GM12878 (cell line): ENCODE measurements around the gene TRAF2. TPM values are rescaled to one million over a fixed set of nuclear protein-coding genes. Genes with fewer than 3 reads are reported as not detected.

Source experiments
- ATAC-seq: fragments of 200-7000 bp; cut with Tn5 transposase; 3 replicates; pipeline ENCODE4 v1.9.1; 2020; ENCODE audit warnings: mild to moderate bottlenecking, moderate library complexity
- BruUV-seq: library from RNA; stranded (reverse); fragments of 400-500 nt; replicated peaks from 2 replicates; lab custom pipeline; 2021; lab: Mats Ljungman, UMichigan
- CTCF ChIA-PET: fragments of 300-600 bp; sonication (Branson Sonifier 250); formaldehyde crosslinking; extraction: SDS; loops from one replicate; lab custom pipeline; 2021; ENCODE audit warnings: inconsistent platforms; lab: Yijun Ruan, JAX
- POLR2A ChIA-PET: fragments of 350-600 bp; formaldehyde crosslinking; extraction: SDS; loops from one replicate; lab custom pipeline; 2021; ENCODE audit warnings: inconsistent platforms; lab: Charles Lee
- RAD21 ChIA-PET: fragments of 300-600 bp; sonication (Branson Sonifier 250); formaldehyde crosslinking; loops from one replicate; lab custom pipeline; 2023; ENCODE audit warnings: antibody characterized with exemption; ENCODE audit not compliant: unreplicated experiment; lab: Charles Lee
- SMC1A ChIA-PET: fragments of 300-600 bp; sonication (Branson Sonifier 250); formaldehyde crosslinking; loops from one replicate; lab custom pipeline; 2023; ENCODE audit not compliant: unreplicated experiment, uncharacterized antibody; lab: Charles Lee
- DNase-seq: peaks from one replicate; pipeline ENCODE4 v3.0.0-alpha.2; 2011; ENCODE audit warnings: low read depth, low spot score
- FAIRE-seq: peaks from 3 replicates; lab custom pipeline; 2011; peaks lifted over from hg19 to GRCh38; lab: Jason Lieb, UNC
- H2AFZ ChIP-seq: 2 replicates; pipeline ENCODE4 v1.6.0; 2011; ENCODE audit warnings: low read depth, low read length, control low read depth; ENCODE audit not compliant: control insufficient read depth
- H3K27ac ChIP-seq: 2 replicates; pipeline ENCODE4 v1.5.1; 2011; ENCODE audit warnings: control low read depth; ENCODE audit not compliant: control insufficient read depth, insufficient read depth
- H3K27me3 ChIP-seq, 2 experiments: replicated peaks in 1 of 2; 2 replicates each; pipeline versions ENCODE4 v1.6.0 to v1.6.1; 2011; ENCODE audit warnings: low read length in 1 of 2; ENCODE audit not compliant: control insufficient read depth in 2 of 2, insufficient read depth in 2 of 2
- H3K36me3 ChIP-seq, 2 experiments: 2 replicates each; pipeline ENCODE4 v1.5.1; 2011; ENCODE audit warnings: low read length in 1 of 2; ENCODE audit not compliant: control insufficient read depth in 2 of 2, insufficient read depth in 2 of 2
- H3K4me1 ChIP-seq: 2 replicates; pipeline ENCODE4 v1.6.1; 2011; ENCODE audit warnings: mild to moderate bottlenecking, low read length, moderate library complexity, mixed read lengths; ENCODE audit not compliant: control insufficient read depth, insufficient read depth
- H3K4me2 ChIP-seq: 2 replicates; pipeline ENCODE4 v1.6.0; 2011; ENCODE audit warnings: control low read depth; ENCODE audit not compliant: control insufficient read depth, insufficient read depth
- H3K4me3 ChIP-seq: fragments of 200-600 bp; sonication (generic); 2 replicates; pipeline ENCODE4 v1.5.1; 2016
- H3K79me2 ChIP-seq: 2 replicates; pipeline ENCODE4 v1.6.0; 2011; ENCODE audit warnings: low read length; ENCODE audit not compliant: control insufficient read depth, insufficient read depth
- H3K9ac ChIP-seq: 2 replicates; pipeline ENCODE4 v1.8.0; 2011; ENCODE audit warnings: low read length, control low read depth, mixed read lengths; ENCODE audit not compliant: control insufficient read depth, insufficient read depth
- H3K9me3 ChIP-seq: replicated peaks from 3 replicates; pipeline ENCODE4 v1.5.1; 2011; ENCODE audit warnings: mild to moderate bottlenecking, low read length; ENCODE audit not compliant: control insufficient read depth, insufficient read depth
- H4K20me1 ChIP-seq: 2 replicates; pipeline ENCODE4 v1.6.0; 2011; ENCODE audit not compliant: control insufficient read depth, insufficient read depth
- ATF7 ChIP-seq: fragments of 450-650 bp; IDR thresholded peaks from 2 replicates; pipeline ENCODE4 v1.6.1; 2016; ENCODE audit warnings: low read depth, mild to moderate bottlenecking
- CBFB ChIP-seq: IDR thresholded peaks from 2 replicates; pipeline ENCODE4 v1.6.1; 2016; ENCODE audit warnings: antibody characterized with exemption, low read depth
- CHD2 ChIP-seq: IDR thresholded peaks from 2 replicates; pipeline ENCODE4 v1.6.1; 2011; ENCODE audit warnings: low read depth, low read length, improper control_type of control experiment, borderline replicate concordance
- FOS ChIP-seq: IDR thresholded peaks from 3 replicates; pipeline ENCODE4 v1.6.1; 2011; ENCODE audit warnings: borderline replicate concordance; ENCODE audit not compliant: insufficient read length; ENCODE audit errors: extremely low read depth
- GATAD2B ChIP-seq: fragments of 450-650 bp; conservative IDR thresholded peaks from 2 replicates; pipeline ENCODE4 v1.6.1; 2017; ENCODE audit warnings: low read depth, mild to moderate bottlenecking, moderate library complexity
- HDGF ChIP-seq: fragments of 450-650 bp; IDR thresholded peaks from 2 replicates; pipeline ENCODE4 v1.6.1; 2016; ENCODE audit warnings: antibody characterized with exemption
- IRF4 ChIP-seq: IDR thresholded peaks from 2 replicates; pipeline ENCODE4 v1.6.1; 2011; ENCODE audit warnings: low read depth, low read length
- KDM1A ChIP-seq: fragments of 200-600 bp; sonication (generic); IDR thresholded peaks from 2 replicates; pipeline ENCODE4 v1.6.1; 2016; ENCODE audit warnings: borderline replicate concordance
- NR2F1 ChIP-seq: fragments of 450-650 bp; conservative IDR thresholded peaks from 2 replicates; pipeline ENCODE4 v1.6.1; 2017; ENCODE audit warnings: mild to moderate bottlenecking
- POLR2A ChIP-seq: IDR thresholded peaks from 2 replicates; pipeline ENCODE4 v1.6.1; 2011; ENCODE audit warnings: low read depth, mild to moderate bottlenecking, low read length
- POLR2AphosphoS2 ChIP-seq: IDR thresholded peaks from 2 replicates; pipeline ENCODE4 v1.6.1; 2011; ENCODE audit warnings: low read depth, mild to moderate bottlenecking, low read length, improper control_type of control experiment, moderate library complexity
- POU2F2 ChIP-seq: IDR thresholded peaks from 3 replicates; pipeline ENCODE4 v1.6.1; 2011; ENCODE audit warnings: low read depth, mild to moderate bottlenecking, low read length, borderline replicate concordance
- TARDBP ChIP-seq: IDR thresholded peaks from 2 replicates; pipeline ENCODE4 v1.6.1; 2016; ENCODE audit warnings: borderline replicate concordance
- TCF12 ChIP-seq: IDR thresholded peaks from 2 replicates; pipeline ENCODE4 v1.6.1; 2011; ENCODE audit warnings: low read depth, mild to moderate bottlenecking, low read length
- TCF7 ChIP-seq: IDR thresholded peaks from 2 replicates; pipeline ENCODE4 v1.6.1; 2014; ENCODE audit warnings: antibody characterized with exemption, borderline replicate concordance
- YBX1 ChIP-seq: fragments of 450-650 bp; IDR thresholded peaks from 2 replicates; pipeline ENCODE4 v1.6.1; 2016; ENCODE audit warnings: antibody characterized with exemption
- WGBS: methylation state at CpG from one replicate; pipeline ENCODE4 v1.1.6; 2016; ENCODE audit warnings: low lambda C conversion rate; ENCODE audit not compliant: insufficient replicate concordance, insufficient coverage; ENCODE audit errors: missing lambda C conversion rate; 5-methylcytosine and 5-hydroxymethylcytosine counted together
- in situ Hi-C: fragments of 300-500 bp; cut with MboI; formaldehyde crosslinking; loops from 9 replicates; pipeline ENCODE4 v1.14.3; 2018; ENCODE audit warnings: mixed read lengths
- intact Hi-C: fragments of 100-400 bp; cut with micrococcal nuclease; formaldehyde crosslinking; loops from one replicate; pipeline ENCODE4 v1.14.2; 2022; ENCODE audit not compliant: unreplicated experiment
- polyA plus RNA-seq, 11 experiments: library from polyadenylated mRNA; depleted of rRNA in 4 of 11; unstranded in 6 of 11; stranded (reverse) in 5 of 11; fragments of >200 nt; fragmentation: Nextera tagmentation in 4 of 11; fragmentation: Illumina TruSeq in 1 of 11; extraction: Ambion mirVana in 4 of 11; extraction: Trizol in 1 of 11; gene quantifications; 1 replicate in 1 of 11; 2 replicates in 10 of 11; pipeline versions ENCODE4 v1.2.1 to v1.2.3, GENCODE V29; 2011 to 2016; ENCODE audit warnings: inconsistent platforms in 2 of 11, missing spikeins in 2 of 11, low read depth in 1 of 11
- total RNA-seq, 4 experiments: library from RNA; depleted of rRNA in 3 of 4; stranded (reverse); fragments of >200 nt in 3 of 4; fragmentation: Illumina TruSeq in 1 of 4; extraction: Trizol in 1 of 4; gene quantifications; 2 replicates each; pipeline versions ENCODE4 v1.2.1 to v1.2.3, GENCODE V29; 2013 to 2021
- TF ChIP-seq, protein P1 (sequence below): fragments of 450-650 bp; IDR thresholded peaks from 2 replicates; pipeline ENCODE4 v1.6.1; 2017; ENCODE audit warnings: low read depth, mild to moderate bottlenecking, moderate library complexity

The TRAF2 gene
- total and polyA plus RNA-seq, 10 of the 15 experiments (the other 5 are each of a cell fraction or from before 2014, with no cell fraction given): 0.34 to 39.5 (median 18.7) TPM

DNA sequence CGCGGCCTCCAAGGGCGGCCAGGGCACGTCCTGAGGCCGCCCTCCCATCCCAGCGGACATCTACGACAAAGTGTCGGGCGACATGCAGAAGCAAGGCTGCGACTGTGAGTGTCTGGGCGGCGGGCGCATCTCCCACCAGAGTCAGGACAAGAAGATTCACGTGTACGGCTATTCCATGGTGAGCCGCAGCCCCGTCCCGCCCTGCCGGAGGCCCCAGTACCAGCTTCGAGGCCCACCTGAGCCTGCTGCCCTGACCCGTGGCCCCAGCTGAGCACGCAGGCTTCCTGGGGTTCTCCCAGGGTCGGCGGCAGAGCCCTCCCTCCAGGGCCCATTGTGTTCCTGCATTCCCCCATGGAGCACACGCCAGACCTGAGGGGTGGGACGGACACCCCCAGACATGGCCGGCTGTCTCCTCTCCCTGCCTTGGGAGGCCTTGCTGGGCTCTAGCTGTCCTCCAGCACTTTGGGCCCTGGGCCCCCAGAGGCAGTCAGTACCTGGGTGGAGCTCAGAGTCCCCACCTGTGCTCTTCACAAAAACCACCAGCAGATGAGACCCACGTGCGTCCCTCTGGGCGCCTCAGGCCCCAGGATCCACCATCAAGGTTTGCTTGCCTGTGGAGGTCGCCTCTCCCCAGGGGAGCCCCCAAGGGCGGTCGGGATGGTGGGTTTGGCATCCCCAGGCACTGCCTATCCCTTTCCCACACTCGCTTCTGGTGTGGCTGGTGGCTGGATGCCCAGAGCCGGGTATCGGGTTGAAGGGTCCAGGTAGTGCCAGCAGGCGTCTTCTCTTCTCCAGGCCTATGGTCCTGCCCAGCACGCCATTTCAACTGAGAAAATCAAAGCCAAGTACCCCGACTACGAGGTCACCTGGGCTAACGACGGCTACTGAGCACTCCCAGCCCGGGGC lies 36.1 kb upstream of the TRAF2 start (continued):
- TF ChIP-seq FOS: no peak
- TF ChIP-seq HDGF: 0 out of 2 replicates have a peak, but pooled peaks have one; percentile 15

DNA sequence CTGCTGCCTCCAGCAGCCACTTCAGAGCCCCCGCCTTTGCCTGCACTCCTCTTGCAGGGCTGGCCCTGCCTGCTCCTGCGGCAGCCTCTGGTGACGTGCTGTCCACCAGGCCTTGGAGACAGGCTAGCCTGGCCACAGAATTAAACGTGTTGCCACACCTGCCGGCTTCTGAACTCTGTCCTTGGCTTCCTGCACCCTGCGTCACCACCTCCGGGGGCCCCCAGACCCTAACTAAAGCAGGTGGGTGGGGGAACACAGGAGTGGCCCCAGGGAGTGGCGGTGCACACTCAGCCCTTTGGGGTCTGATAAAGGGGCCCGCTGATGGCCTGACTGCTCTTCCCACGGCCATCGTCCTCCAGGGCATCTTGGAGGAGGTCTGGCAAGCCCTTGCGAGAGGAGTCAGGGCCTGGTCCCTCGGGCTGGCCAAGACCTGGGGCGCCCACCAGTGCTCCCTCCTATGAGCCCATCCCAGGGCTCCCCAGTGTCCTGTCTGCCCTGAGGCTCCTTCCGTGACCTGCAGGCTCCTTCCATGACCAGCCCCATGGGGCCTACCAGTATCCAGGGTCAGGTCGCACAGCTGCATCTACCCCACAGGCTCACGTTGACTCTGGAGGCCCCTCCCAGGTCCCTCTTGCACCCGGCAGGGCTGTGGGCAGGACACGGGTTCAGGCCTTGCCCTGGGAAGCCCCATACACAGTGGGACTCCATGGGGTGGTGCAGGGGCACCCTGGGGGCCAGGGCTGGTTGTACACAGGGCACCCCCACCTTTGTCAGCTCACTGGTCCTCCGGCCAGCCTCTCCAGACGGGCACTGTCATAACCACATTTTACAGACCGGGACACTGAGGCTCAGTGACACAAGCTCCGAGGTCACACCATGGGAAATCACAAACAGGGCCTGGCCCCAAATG lies 35.2 kb upstream of the TRAF2 start:
- TF ChIP-seq TARDBP (no peak), TCF12 (no peak), NR2F1 (no peak), IRF4 (no peak), POLR2AphosphoS2 (peak; percentile 22; the same call in 1 of the 2 replicates), CBFB (no peak), CHD2 (no peak), KDM1A (no peak), ATF7 (no peak), YBX1 (no peak), GATAD2B (no peak), POU2F2 (peak; percentile 12; the same call in 1 of the 3 replicates), TCF7 (no peak), POLR2A (peak; percentile 34; the same call in 1 of the 2 replicates)
- TF ChIP-seq, protein P1, sequence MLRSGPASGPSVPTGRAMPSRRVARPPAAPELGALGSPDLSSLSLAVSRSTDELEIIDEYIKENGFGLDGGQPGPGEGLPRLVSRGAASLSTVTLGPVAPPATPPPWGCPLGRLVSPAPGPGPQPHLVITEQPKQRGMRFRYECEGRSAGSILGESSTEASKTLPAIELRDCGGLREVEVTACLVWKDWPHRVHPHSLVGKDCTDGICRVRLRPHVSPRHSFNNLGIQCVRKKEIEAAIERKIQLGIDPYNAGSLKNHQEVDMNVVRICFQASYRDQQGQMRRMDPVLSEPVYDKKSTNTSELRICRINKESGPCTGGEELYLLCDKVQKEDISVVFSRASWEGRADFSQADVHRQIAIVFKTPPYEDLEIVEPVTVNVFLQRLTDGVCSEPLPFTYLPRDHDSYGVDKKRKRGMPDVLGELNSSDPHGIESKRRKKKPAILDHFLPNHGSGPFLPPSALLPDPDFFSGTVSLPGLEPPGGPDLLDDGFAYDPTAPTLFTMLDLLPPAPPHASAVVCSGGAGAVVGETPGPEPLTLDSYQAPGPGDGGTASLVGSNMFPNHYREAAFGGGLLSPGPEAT: no peak
- Histone ChIP-seq H4K20me1 (no peaks in the 10 kb centered on the region; the same call in 1 of the 2 replicates), H2AFZ (no peak overlapping the region), H3K79me2 (peaks cover 10% of the 10 kb centered on the region; the same call in 1 of the 2 replicates), H3K27ac (no peak overlapping the region), H3K4me2 (no peak overlapping the region), H3K36me3 (peaks cover 4 to 8% of the 10 kb centered on the region in 2 experiments; a peak in 3 of 4 replicates), H3K27me3 (no peaks in the 10 kb centered on the region; a peak in 1 of 4 replicates), H3K4me1 (peaks cover 7% of the 10 kb centered on the region), H3K9ac (no peak overlapping the region), H3K9me3 (peaks cover 4% of the 10 kb centered on the region; the same call in 1 of the 3 replicates), H3K4me3 (no peak overlapping the region)
- WGBS: 78% methylated on average over 23 of the region's 23 CpGs
- ATAC-seq (no peak), DNase-seq (no peak), FAIRE-seq (no peak)
- ChIA-PET SMC1A (no interaction called here), POLR2A (interaction anchor here (1.0 kb wide), 1 partner anchor 40 kb away, joined by 3 read pairs; no protein-coding TSS in a partner anchor), RAD21 (no interaction called here), CTCF (interaction anchor here (0.6 to 1.2 kb wide), 2 partner anchors 47 to 54 kb away, joined by 3 to 4 read pairs; no protein-coding TSS in a partner anchor)
- no TSS peak for BruUV-seq
- in situ Hi-C loops: no loop called here
- intact Hi-C loops: loop anchor here (5.0 kb wide), 1 partner anchor 91 kb away; the partner anchor contains the start of gene FBXW5
